ENCODE results near the gene GLI1.

GRCh38 chr12:57435293-57435692 lies 24.3 kb upstream of the GLI1 start:
- TF ChIP-seq CTCF (IDR thresholded peaks at IDR 0.05; ENCODE audit: low read depth, low read length) (no peak), EZH2phosphoT487 (IDR thresholded peaks at IDR 0.05; ENCODE audit: low read depth) (no peak)
